Measurements from ENCODE around the gene TSC22D1. TPM values are rescaled to one million over a fixed set of nuclear protein-coding genes. Genes with fewer than 3 reads are reported as not detected.

The TSC22D1 gene
- total RNA-seq, 4 donors from 2014 or later: 60.0 to 78.8 (median 69.3) TPM

- 79% methylated on average over 15 of the region's 15 CpGs for WGBS, 2 donors
- no peak for DNase-seq (ENCODE audit: low spot score in 2 of 2)
- TF ChIP-seq POLR2A (IDR thresholded peaks at IDR 0.05): no peak
- TF ChIP-seq, protein P1, sequence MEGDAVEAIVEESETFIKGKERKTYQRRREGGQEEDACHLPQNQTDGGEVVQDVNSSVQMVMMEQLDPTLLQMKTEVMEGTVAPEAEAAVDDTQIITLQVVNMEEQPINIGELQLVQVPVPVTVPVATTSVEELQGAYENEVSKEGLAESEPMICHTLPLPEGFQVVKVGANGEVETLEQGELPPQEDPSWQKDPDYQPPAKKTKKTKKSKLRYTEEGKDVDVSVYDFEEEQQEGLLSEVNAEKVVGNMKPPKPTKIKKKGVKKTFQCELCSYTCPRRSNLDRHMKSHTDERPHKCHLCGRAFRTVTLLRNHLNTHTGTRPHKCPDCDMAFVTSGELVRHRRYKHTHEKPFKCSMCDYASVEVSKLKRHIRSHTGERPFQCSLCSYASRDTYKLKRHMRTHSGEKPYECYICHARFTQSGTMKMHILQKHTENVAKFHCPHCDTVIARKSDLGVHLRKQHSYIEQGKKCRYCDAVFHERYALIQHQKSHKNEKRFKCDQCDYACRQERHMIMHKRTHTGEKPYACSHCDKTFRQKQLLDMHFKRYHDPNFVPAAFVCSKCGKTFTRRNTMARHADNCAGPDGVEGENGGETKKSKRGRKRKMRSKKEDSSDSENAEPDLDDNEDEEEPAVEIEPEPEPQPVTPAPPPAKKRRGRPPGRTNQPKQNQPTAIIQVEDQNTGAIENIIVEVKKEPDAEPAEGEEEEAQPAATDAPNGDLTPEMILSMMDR (IDR thresholded peaks at IDR 0.05): no peak
- intact Hi-C loops (cut with DNase I; ENCODE audit: low total_unique reads): no loop called here
- no peak overlapping the region for H3K4me3 ChIP-seq (ENCODE audit: low read depth, poor library complexity, severe bottlenecking)
These were observed 171.6 kb downstream of the TSC22D1 start for GRCh38 chr13:44404261-44405132.

- intact Hi-C loops (cut with DNase I; ENCODE audit: low total_unique reads): no loop called here
- 39 to 62% methylated on average over 11 of the region's 11 CpGs for WGBS, 2 donors
- H3K4me3 ChIP-seq (ENCODE audit: low read depth, poor library complexity, severe bottlenecking): no peak overlapping the region
- no peak for TF ChIP-seq POLR2A (IDR thresholded peaks at IDR 0.05)
- TF ChIP-seq, protein P1 (IDR thresholded peaks at IDR 0.05): no peak
- DNase-seq (ENCODE audit: low spot score in 2 of 2): peak in 1 of 2 donors; percentile 46
These were observed 172.6 kb downstream of the TSC22D1 start for GRCh38 chr13:44403461-44404056.

GRCh38 chr13:44402899-44403445 is 173.2 kb downstream of the TSC22D1 start:
- no peak overlapping the region for H3K4me3 ChIP-seq (ENCODE audit: low read depth, poor library complexity, severe bottlenecking)
- DNase-seq (ENCODE audit: low spot score in 2 of 2): no peak
- TF ChIP-seq, protein P1 (IDR thresholded peaks at IDR 0.05): no peak
- TF ChIP-seq POLR2A (IDR thresholded peaks at IDR 0.05): no peak
- WGBS, 2 donors: 49 to 59% methylated on average over 13 of the region's 13 CpGs
- intact Hi-C loops (cut with DNase I; ENCODE audit: low total_unique reads): no loop called here

DNA sequence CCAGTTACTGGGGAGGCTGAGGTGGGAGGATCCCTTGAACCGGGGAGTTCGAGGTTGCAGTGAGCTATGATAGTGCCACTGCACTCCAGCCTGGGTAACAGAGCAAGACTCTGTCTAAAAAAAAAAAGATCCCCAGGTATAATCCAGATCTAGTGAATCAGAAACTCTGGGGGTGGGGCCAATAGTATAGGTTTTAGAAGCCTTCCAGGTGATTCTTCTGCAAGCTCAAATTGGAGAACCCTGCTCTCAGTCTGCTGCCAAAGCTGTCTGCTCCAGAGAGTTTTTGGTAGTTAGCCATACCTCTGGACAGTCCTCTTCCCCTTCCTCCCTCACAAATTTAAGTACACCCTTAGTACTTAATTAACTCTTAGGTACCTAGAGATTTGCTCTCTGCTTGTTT is 174.6 kb downstream of the TSC22D1 start:
- DNase-seq (ENCODE audit: low spot score in 2 of 2): no peak
- intact Hi-C loops (cut with DNase I; ENCODE audit: low total_unique reads): no loop called here
- TF ChIP-seq POLR2A (IDR thresholded peaks at IDR 0.05): no peak
- TF ChIP-seq, protein P1 (IDR thresholded peaks at IDR 0.05): no peak
- H3K4me3 ChIP-seq (ENCODE audit: low read depth, poor library complexity, severe bottlenecking): no peak overlapping the region
- WGBS, 2 donors: 53 to 95% methylated on average over 2 of the region's 2 CpGs

DNA sequence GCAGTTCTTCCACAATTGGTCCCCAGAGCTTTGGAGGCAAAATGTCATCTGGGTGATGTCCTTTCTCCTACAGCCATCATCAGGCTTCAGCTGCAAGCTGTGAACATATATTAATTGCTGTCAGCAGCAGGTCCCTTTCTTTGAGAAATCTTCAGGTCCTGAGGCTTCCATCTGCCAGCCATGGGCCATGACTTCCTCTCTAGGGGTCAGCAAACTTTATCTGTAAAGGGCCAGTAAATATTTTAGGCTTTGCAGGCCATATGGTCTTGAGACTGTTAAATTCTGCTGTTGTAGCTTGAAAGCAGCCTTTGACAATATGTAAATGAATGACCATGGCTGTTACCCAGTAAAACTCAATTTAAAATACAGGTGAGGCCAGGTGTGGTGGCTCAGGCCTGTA is 175.4 kb downstream of the TSC22D1 start:
- intact Hi-C loops (cut with DNase I; ENCODE audit: low total_unique reads): no loop called here
- no peak for TF ChIP-seq POLR2A (IDR thresholded peaks at IDR 0.05)
- TF ChIP-seq, protein P1 (IDR thresholded peaks at IDR 0.05): no peak
- no peak overlapping the region for H3K4me3 ChIP-seq (ENCODE audit: low read depth, poor library complexity, severe bottlenecking)
- no peak for DNase-seq (ENCODE audit: low spot score in 2 of 2)

Measured in lower leg skin (tissue), 4 donors.